Measurements from ENCODE around the gene RPH3AL.

RPH3AL gene

GRCh38 chr17:301681-302299, 50.8 kb downstream of the RPH3AL start:
- DNase-seq (ENCODE audit: low spot score) = no peak

DNA sequence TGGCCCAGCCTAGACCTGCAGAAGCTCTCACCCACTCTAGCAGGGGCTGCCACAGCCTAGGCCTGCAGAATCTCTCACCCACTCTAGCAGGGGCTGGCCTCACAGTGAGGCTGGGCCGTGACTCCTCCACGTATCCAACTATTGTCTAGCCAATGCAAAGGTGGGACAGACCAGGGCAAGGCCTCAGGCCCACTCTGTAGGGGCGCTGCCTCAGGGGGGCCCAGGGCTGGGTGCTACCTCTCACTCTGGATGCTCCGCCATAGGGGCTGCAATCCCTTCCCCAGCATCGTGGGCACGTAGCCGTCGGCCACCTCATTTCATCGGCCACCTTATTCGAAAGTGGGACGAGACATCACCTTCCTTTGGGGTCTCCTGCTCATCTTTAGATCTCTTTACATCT, 51.7 kb downstream of the RPH3AL start:
- DNase-seq (ENCODE audit: low spot score) = no peak

DNA sequence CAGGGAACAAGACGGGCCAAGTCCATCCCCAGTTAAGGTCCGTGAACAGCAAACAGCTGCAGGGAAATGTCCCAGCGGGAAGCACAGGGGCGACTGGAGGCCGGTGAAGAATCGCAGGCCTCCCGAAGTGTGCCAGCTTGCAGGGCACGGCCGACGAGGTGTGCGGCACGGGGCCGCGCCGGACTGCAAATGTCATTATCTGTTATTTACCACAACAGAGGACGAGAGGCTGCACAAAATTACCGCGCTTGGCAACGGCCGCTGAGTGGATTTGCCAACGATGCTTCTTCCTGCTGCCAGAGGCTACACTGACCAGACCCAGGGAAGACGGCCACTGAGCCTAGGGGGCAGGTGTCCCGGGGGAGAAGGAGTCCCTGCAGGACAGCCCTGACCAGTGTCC, 53.1 kb downstream of the RPH3AL start:
- no peak for DNase-seq (ENCODE audit: low spot score)

DNA sequence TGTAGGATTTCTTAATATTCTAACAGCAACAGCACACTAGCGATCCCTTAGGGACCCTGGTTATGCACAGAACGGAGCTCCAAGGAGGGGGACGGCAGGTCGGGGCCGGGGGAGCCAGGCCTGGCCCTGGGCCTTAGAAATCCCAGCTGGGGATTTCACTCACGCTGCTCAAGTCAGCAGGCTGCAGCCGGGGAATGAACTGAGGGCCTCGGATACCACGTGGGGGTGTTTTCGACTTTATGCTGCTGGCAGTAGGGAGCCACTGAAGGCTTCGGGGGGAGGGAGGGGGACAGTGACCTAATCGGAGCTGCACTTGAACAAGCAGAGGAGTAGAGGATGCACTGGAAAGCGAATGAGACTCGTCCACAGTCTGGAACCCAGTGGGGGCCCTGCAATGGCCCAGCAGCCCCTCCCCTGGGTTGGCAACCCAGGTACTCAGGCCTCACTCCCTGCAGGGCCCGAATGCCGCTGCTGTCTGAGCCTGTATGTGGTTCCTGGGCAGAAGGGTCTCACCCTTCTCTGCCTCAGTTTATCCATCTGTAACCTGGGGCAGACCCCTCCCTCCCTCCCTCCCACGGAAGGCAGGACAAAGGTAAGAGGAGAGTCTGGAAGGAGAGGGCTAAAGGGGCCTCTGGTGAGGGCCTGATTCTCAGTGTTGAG, 53.7 kb downstream of the RPH3AL start:
- no peak for DNase-seq (ENCODE audit: low spot score)

DNA sequence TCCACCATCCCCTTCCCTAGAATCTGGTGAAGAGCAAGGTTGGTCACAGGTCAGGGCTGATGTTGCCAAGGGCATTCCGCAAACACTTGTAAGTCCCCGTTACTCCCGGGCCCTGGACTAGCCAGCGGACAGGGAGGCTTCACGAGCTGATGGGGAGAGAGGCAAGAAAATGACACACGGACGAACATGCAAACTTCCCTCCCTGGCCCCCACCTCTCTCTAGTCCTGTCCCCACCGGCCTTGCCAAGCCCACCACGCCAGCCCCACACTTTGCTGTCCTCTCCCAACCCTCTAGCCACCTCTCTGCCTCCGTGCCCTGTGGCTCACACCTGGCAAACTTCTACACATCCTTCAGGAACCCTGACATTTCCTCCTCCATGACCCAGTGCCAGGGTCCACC, 54.8 kb downstream of the RPH3AL start:
- no peak for DNase-seq (ENCODE audit: low spot score)

DNA sequence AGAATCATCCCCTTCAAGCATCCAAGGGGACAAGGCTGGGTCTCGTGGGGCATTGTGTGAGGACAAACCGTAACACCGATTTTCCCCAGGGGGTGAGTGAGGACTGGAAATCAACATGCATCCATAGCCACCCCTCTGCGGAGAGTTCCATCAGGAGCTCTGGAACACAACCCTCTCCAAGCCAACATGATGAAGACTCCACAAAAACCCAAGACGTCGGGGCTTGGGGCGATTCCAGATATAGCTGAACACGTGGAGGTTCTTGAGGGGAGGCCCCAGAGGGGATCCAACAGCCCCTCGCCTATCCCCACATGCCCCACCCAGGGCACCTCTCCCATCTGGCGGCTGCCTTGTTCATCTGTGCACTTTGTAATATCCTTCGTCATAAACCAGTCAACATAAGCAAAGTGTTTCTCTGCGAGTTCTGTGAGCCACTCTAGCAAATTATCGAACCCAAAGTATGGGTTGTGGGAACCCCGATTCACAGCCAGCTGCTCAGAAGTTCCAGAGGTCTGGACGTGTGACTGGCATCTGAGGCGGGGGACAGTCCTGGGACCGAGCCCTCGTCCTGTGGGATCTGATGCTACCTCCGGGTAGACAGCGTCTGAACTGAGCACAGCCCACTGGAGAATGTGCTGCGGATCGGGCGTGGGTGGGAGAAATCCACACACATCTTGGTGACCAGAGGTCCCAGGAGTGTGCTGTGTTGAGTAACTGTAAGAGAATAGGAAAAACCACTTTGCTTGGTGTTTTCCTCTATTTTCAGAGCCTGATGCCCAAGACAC, 55.5 kb downstream of the RPH3AL start:
- no peak for DNase-seq (ENCODE audit: low spot score)

DNA sequence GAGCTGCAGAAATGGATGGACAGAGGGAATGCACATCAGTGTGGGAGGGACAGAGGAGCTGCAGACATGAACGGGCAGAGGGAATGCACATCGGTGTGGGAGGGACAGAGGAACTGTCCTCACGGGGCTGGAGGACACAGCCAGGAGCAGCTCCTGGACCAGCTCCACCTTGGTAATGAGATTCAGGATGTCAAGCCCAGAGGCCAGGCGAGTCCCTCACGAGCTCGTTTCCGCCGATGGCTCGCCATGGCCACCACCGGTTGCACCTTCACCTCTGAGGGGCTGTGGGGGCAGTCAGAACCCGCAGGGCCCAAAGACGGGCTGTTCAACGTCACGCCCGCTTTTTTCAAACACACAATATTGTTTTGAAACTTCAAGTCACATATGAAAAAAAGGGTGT, 56.2 kb downstream of the RPH3AL start:
- no peak for DNase-seq (ENCODE audit: low spot score)

DNA sequence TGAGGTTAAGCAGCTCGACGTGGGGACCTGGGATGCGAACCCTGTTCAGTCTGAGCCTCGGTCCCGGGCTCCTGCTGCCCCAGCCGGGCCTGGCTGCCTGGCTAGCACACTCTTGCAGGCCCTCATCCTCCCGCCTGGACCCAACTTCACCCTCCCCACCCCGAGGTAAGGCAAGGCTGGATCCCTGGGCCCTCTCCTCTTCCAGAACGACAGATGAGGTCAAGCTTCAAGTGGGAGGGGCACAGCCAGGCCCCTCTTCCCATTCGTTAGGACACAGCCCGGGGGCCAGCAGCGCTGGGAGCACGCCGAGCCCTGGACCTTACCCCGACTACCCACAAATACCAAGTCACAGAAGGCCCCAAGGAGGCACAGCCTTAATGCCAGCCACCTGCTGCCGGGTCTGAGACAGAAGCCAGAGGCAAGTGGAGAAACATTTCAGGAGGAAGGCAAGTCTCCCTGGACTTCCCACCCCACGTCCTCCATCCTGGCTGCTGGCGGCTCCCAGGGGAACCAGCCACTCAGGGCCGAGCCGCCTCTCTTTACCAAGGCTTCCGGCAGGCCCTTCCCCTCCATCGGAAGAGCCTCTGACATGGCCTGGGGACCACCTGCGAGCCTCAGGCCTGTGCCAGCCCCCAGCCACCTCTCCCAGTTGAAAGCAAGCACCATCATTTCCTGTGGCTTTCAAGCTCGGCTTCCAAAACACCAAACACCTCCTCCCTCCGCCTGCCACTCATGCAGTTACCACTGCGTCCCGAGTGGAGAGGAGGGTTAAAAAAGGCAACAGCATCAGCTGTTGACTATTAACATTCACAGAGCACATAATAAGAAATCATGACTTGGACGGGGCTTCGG, 59.9 kb downstream of the RPH3AL start:
- no peak for DNase-seq (ENCODE audit: low spot score)

DNA sequence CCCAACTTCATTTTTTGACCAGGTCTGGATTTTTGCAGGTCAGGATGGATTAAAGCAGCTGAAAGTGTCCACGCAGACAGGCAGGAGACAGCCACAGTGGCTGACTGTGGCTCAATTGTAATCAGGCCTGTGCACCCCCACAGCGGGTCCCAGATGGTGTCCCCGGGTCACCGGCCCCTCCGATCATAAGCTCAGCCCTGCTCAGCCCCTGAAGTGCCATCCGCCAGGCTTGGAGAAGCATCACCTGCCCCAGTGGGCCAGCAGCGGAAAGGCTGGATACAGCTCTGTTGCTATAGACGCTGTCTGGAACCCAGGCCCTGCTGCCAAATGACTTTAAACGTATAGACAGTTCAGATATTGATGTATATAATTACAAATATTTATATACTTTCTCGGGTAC, 60.6 kb downstream of the RPH3AL start:
- DNase-seq (ENCODE audit: low spot score) = no peak

GRCh38 chr17:291587-291986, 61.0 kb downstream of the RPH3AL start:
- no peak for DNase-seq (ENCODE audit: low spot score)

GRCh38 chr17:290626-291025, 62.0 kb downstream of the RPH3AL start:
- no peak for DNase-seq (ENCODE audit: low spot score)

- DNase-seq (ENCODE audit: low spot score) = no peak
These were observed 62.5 kb downstream of the RPH3AL start for GRCh38 chr17:290121-290521.

DNA sequence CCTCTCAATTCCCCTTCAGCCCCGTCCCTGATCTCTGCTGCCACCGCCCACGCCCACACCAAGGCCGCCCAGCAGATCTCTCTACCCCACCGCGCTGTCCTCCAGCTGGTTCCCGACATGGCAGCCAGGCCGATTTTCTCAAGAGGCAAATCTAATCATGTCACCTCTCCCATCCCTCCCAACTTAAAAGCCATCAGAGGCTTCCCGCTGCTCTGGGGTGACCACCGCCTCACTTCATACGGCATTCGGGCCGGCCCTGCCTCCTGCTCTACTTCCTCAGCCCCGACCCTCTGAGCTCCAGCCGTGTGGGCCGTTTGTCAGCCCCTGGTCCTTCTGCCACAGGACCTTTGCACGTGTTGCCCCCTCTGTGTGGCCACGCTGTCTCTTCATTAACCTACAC, 63.2 kb downstream of the RPH3AL start:
- DNase-seq (ENCODE audit: low spot score) = no peak

DNA sequence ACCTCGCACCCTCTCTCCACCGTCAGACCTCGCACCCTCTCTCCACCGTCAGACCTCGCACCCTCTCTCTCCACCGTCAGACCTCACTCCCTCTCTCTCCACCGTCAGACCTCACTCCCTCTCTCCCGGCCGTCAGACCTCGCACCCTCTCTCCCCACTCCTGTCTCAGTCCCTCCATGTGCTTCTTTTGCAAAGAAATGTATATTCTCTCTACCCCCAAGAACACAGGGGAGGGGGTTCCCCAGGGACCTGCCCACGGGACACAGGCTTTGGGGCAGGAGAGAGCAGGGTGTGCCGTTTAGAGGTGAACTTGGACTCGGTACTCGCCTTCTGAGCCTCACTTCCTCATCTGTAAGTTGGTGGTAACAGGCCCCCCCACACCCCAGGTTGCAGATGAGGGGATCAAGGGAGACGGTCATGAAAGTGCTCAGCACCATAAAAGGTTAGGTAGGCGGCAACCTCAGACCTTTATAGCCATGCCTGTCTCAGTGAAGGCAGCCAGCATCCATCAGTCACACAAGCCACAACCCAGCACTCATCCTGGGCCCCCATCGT, 63.7 kb downstream of the RPH3AL start:
- no peak for DNase-seq (ENCODE audit: low spot score)

DNA sequence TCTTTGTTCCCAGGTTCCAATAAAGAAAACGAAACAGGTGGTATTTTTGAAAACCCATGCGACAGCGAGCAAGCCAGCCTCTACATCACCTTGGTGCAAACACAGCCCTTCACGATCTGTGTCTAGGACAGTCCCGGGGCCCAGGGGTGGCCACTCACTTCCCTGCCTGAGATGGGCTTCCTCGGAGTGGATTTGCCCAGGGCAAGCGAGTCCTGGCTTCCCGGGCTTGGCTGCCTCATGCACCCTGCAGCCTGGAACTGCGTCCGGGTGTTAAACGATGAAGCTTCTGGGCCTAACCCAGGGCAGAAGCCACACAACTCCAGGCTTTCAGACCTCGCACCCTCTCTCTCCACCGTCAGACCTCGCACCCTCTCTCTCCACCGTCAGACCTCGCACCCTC, 66.0 kb downstream of the RPH3AL start:
- no peak for DNase-seq (ENCODE audit: low spot score)

GRCh38 chr17:285751-286422, 66.7 kb downstream of the RPH3AL start:
- no peak for DNase-seq (ENCODE audit: low spot score)

- DNase-seq (ENCODE audit: low spot score) = no peak
These were observed 67.8 kb downstream of the RPH3AL start for GRCh38 chr17:284676-285355.

GRCh38 chr17:283911-284675, 68.5 kb downstream of the RPH3AL start:
- DNase-seq (ENCODE audit: low spot score) = no peak

DNA sequence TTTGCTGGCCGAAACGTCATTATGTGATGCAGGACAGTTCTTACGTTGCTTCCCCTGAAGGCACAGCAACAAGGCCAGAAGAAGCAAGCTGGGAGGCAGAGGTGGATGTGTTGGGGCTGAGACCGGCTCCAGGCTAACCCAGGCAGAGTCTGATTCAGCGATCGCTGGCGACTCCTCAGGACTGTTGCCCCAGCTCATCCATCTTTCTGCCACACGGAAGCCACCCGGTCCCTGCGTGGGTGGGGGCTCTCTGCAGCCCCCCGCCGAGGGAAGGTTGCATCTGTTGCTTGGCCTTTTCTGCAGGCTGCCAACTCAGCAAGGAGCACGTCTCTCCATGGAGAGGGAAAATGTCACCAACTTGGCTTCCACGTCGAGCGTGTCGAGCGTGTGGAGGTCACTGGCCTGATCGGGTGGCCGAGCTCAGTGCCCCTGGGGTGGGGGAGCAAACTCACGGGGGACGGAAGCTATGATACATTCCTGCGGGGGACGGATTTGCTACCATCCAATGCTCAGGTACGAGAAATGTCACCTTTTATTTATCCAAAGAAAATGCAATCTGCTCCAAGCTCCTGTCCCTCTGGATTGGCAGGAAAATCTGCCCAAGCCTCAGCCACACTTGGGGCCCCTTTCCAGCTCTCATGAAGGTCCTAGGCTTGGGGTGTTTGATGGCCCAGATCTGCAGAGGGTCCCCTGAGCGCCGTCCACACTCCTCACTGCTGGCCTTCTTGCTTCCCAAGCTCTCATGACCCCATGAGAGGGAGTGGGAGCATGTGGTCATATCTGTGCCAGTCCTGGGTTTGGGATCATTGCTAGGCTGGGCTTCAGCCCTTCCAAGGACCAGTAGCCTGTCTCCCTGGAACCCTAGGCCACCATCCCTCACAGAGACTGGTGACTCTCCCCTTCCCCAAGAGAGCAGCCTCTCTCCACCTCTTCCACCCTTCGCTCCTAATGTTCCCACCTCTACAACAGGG, 69.4 kb downstream of the RPH3AL start:
- no peak for DNase-seq (ENCODE audit: low spot score)
